HG03139 (cell line): ENCODE results near the gene PCBP3.

Source experiments
- ATAC-seq: cut with Tn5 transposase; IDR thresholded peaks from one replicate; pipeline ENCODE4 v1.9.1; 2021; ENCODE audit not compliant: unreplicated experiment

Gene PCBP3

GRCh38 chr21:45918835-45919447, 275.4 kb downstream of the PCBP3 start:
- ATAC-seq, result no peak

GRCh38 chr21:45919593-45919992, 276.1 kb downstream of the PCBP3 start:
- no peak for ATAC-seq

- ATAC-seq, result no peak
Measured at GRCh38 chr21:45920824-45921600, 277.5 kb downstream of the PCBP3 start.

GRCh38 chr21:45921917-45922316, 278.4 kb downstream of the PCBP3 start:
- no peak for ATAC-seq

- ATAC-seq, result no peak
Measured at GRCh38 chr21:45922648-45923047, 279.1 kb downstream of the PCBP3 start.

GRCh38 chr21:45923146-45923545, 279.6 kb downstream of the PCBP3 start:
- no peak for ATAC-seq

- ATAC-seq, result no peak
Measured at GRCh38 chr21:45926281-45926680, 282.8 kb downstream of the PCBP3 start.

- ATAC-seq, result no peak
Measured at GRCh38 chr21:45927032-45927431, 283.5 kb downstream of the PCBP3 start.

GRCh38 chr21:45927851-45928850, 284.6 kb downstream of the PCBP3 start:
- ATAC-seq, result no peak

- no peak for ATAC-seq
Measured at GRCh38 chr21:45929449-45929848, 285.9 kb downstream of the PCBP3 start.

GRCh38 chr21:45930231-45930760, 286.8 kb downstream of the PCBP3 start:
- ATAC-seq, result no peak

- no peak for ATAC-seq
Measured at GRCh38 chr21:45930792-45931191, 287.3 kb downstream of the PCBP3 start.

GRCh38 chr21:45931397-45931969, 288.0 kb downstream of the PCBP3 start:
- ATAC-seq, result no peak

- ATAC-seq, result no peak
Measured at GRCh38 chr21:45932922-45933502, 289.5 kb downstream of the PCBP3 start.

GRCh38 chr21:45934085-45934484, 290.6 kb downstream of the PCBP3 start:
- no peak for ATAC-seq

- no peak for ATAC-seq
Measured at GRCh38 chr21:45934554-45934953, 291.0 kb downstream of the PCBP3 start.

GRCh38 chr21:45935628-45936027, 292.1 kb downstream of the PCBP3 start:
- ATAC-seq, result no peak

- no peak for ATAC-seq
Measured at GRCh38 chr21:45937721-45938452, 294.4 kb downstream of the PCBP3 start.

GRCh38 chr21:45938453-45938755, 294.9 kb downstream of the PCBP3 start:
- ATAC-seq, result no peak
